Cardiac muscle cell (in vitro differentiated cells and primary cell): ENCODE data around the gene POU3F2. TPM values are rescaled to one million over a fixed set of nuclear protein-coding genes. Genes with fewer than 3 reads are reported as not detected.

Experiments used
- DNase-seq, 2 donors: peaks; one replicate each; pipeline versions ENCODE4 v3.0.0 to v3.0.0-alpha.2; 2010 to 2017; ENCODE audit warnings: low read depth in 1 of 2, low spot score in 1 of 2
- H3K27ac ChIP-seq: fragments of 200-600 bp; sonication (generic); 2 replicates; pipeline ENCODE4 v1.5.1; 2016
- H3K27me3 ChIP-seq: fragments of 200-600 bp; sonication (generic); 2 replicates; pipeline ENCODE4 v1.6.0; 2016; ENCODE audit warnings: control low read depth
- H3K36me3 ChIP-seq: fragments of 200-600 bp; sonication (generic); 2 replicates; pipeline ENCODE4 v1.5.1; 2016; ENCODE audit warnings: control low read depth
- H3K4me1 ChIP-seq: fragments of 200-600 bp; sonication (generic); 2 replicates; pipeline ENCODE4 v1.8.1; 2017; ENCODE audit warnings: low read depth, mild to moderate bottlenecking, mixed run types
- H3K4me3 ChIP-seq: fragments of 200-600 bp; sonication (generic); 2 replicates; pipeline ENCODE4 v1.5.1; 2016; ENCODE audit warnings: mild to moderate bottlenecking
- H3K9me3 ChIP-seq: fragments of 200-600 bp; sonication (generic); 2 replicates; pipeline ENCODE4 v1.5.1; 2017; ENCODE audit warnings: low read depth, mild to moderate bottlenecking, control low read depth
- polyA plus RNA-seq: library from polyadenylated mRNA; unstranded; fragments of >200 nt; fragmentation: Nextera tagmentation; extraction: Ambion mirVana; gene quantifications from 2 replicates; pipeline ENCODE4 v1.2.1, GENCODE V29; 2016
- total RNA-seq: library from RNA; depleted of rRNA; stranded (reverse); fragments of >200 nt; gene quantifications from 2 replicates; pipeline ENCODE4 v1.2.3, GENCODE V29; 2016
- TF ChIP-seq, protein P1 (sequence below): IDR thresholded peaks from 2 replicates; pipeline ENCODE4 v1.5.1; 2012; ENCODE audit warnings: low read depth, mild to moderate bottlenecking, low read length

Gene POU3F2
- total and polyA plus RNA-seq, 2 experiments from 2014 or later: 0.12 to 0.48 TPM

GRCh38 chr6:98840385-98840784 is 6.0 kb downstream of the POU3F2 start:
- DNase-seq: no peak
- Histone ChIP-seq H3K27me3 (peaks cover 100% of the 10 kb centered on the region), H3K4me3 (no peak overlapping the region), H3K4me1 (peaks cover 13% of the 10 kb centered on the region), H3K36me3 (no peaks in the 10 kb centered on the region), H3K9me3 (no peaks in the 10 kb centered on the region), H3K27ac (no peak overlapping the region)
- TF ChIP-seq, protein P1, sequence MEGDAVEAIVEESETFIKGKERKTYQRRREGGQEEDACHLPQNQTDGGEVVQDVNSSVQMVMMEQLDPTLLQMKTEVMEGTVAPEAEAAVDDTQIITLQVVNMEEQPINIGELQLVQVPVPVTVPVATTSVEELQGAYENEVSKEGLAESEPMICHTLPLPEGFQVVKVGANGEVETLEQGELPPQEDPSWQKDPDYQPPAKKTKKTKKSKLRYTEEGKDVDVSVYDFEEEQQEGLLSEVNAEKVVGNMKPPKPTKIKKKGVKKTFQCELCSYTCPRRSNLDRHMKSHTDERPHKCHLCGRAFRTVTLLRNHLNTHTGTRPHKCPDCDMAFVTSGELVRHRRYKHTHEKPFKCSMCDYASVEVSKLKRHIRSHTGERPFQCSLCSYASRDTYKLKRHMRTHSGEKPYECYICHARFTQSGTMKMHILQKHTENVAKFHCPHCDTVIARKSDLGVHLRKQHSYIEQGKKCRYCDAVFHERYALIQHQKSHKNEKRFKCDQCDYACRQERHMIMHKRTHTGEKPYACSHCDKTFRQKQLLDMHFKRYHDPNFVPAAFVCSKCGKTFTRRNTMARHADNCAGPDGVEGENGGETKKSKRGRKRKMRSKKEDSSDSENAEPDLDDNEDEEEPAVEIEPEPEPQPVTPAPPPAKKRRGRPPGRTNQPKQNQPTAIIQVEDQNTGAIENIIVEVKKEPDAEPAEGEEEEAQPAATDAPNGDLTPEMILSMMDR: no peak

GRCh38 chr6:98840996-98841513 is 6.7 kb downstream of the POU3F2 start:
- H3K4me3 ChIP-seq: no peak overlapping the region
- TF ChIP-seq, protein P1: no peak
- no peak overlapping the region for H3K27ac ChIP-seq

DNA sequence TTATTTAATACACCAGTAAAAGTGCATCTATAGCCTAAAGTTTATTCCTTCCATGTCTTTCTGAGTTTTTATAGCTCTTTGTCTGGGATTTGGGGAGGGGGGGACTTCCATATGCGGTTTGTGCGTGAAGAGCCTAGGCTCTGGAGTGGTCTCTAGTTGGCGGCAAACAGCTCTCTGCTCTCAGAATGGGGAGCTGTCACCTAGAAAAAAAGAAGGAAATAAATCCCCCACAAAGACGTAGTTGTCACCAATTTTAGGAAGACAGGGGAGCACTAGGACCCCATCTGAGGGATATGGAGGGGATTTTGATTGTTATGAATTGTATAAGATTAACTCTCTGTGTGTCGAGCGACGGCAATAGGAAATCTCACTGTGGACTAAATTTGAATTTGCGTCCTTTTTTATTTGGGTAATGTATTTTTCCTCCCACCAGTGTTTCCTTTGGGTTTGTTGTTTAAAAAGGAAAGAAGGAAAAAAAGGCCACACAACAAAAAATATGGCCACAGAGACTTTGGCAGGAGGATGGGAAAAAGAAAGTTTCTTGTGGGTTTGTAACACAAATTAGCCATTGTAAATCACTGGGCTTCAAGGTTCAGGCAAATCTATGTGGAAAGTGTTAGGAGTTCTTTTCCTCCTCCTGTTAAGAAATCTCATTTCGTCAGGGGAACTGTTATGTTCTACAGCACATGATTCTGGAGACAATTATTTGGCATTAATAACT is 7.4 kb downstream of the POU3F2 start:
- H3K9me3 ChIP-seq: no peaks in the 10 kb centered on the region

More at GRCh38 chr6:98840996-98841513, 6.7 kb downstream of the POU3F2 start:
- H3K9me3 ChIP-seq: no peaks in the 10 kb centered on the region
- H3K27me3 ChIP-seq: peaks cover 97% of the 10 kb centered on the region
- peaks cover 13% of the 10 kb centered on the region for H3K4me1 ChIP-seq
- no peak for DNase-seq
- no peaks in the 10 kb centered on the region for H3K36me3 ChIP-seq

GRCh38 chr6:98842342-98843180 is 8.2 kb downstream of the POU3F2 start:
- Histone ChIP-seq H3K36me3 (no peaks in the 10 kb centered on the region), H3K27me3 (peaks cover 96% of the 10 kb centered on the region), H3K4me3 (no peak overlapping the region), H3K9me3 (no peaks in the 10 kb centered on the region), H3K4me1 (peaks cover 13% of the 10 kb centered on the region), H3K27ac (no peak overlapping the region)
- peak in 1 of 2 donors; percentile 43 for DNase-seq
- TF ChIP-seq, protein P1: no peak

More for the DNA sequence above, 7.4 kb downstream of the POU3F2 start:
- Histone ChIP-seq H3K27ac (no peak overlapping the region), H3K4me1 (peaks cover 13% of the 10 kb centered on the region), H3K27me3 (peaks cover 96% of the 10 kb centered on the region), H3K36me3 (no peaks in the 10 kb centered on the region), H3K4me3 (no peak overlapping the region)
- TF ChIP-seq, protein P1: no peak
- no peak for DNase-seq

DNA sequence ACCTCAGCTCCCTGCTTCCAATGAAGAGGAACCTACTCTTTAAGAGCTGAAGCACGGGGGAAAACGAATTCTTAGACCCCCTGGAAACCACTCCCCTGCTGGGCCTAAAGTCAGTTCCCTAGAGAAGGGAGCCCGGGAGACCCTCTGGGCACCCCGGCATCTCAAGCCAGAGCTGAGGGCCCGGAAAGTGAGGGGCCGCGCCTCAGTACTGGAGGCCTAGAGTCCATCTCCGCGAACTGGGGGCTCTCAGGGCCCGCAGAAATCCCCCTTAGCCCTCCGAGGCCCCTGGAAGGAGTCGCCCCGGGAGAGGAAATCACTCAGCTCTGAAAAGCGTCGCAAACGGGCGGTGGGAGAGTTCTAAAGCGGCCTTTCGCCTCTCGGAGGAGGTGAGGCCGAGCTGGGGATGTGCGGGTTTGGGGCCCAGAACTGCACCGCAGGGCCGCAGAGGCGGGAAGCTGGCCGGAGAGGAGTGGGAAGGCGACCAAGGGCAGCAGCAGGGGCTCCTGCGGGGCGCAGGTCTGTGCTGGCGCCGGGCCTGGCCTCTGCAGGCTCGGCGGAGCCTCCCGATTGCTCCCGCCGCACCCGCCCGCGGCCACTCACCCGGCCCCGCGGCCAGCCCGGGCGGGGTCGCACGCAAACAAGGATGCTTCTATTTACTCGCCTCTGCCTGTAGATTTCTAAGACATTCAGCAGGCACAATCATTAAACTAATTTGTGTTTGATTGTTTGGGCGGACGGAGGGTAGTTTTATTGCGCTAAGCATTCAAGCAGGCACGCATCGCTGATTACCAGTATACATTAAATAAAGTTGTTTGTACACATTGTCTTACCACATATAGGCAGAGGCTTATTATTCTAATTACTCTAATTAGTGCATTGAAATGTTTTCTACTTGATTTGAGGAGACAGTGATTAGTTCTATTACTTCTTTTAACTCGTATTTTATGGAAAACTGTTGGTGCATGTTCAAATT is 9.2 kb downstream of the POU3F2 start:
- no peak overlapping the region for H3K27ac ChIP-seq
- DNase-seq: peak in 1 of 2 donors; percentile 42

More for the DNA sequence above, 9.2 kb downstream of the POU3F2 start:
- Histone ChIP-seq H3K36me3 (no peaks in the 10 kb centered on the region), H3K9me3 (no peaks in the 10 kb centered on the region), H3K4me1 (peaks cover 13% of the 10 kb centered on the region), H3K4me3 (no peak overlapping the region), H3K27me3 (peaks cover 96% of the 10 kb centered on the region)
- TF ChIP-seq, protein P1: no peak
